Colonic mucosa (tissue), 4 donors: ENCODE data around the gene ETV5. TPM values are rescaled to one million over a fixed set of nuclear protein-coding genes. Genes with fewer than 3 reads are reported as not detected.
"Not testable (repeated sequence)": the region's sequence is repeated elsewhere in the genome, so short reads cannot be mapped to it uniquely, and the experiment has no call there.

Experiments used
- DNase-seq: peaks from one replicate; pipeline ENCODE4 v3.0.0-alpha.2; 2020
- H3K27ac ChIP-seq: fragments of 200-600 bp; one replicate; pipeline ENCODE4 v1.8.0; 2021
- H3K27me3 ChIP-seq: fragments of 200-600 bp; one replicate; pipeline ENCODE4 v1.8.0; 2021
- H3K36me3 ChIP-seq: fragments of 200-600 bp; one replicate; pipeline ENCODE4 v1.8.0; 2021
- H3K4me1 ChIP-seq: fragments of 200-600 bp; one replicate; pipeline ENCODE4 v1.8.0; 2021; ENCODE audit warnings: mild to moderate bottlenecking
- H3K4me3 ChIP-seq: fragments of 200-600 bp; one replicate; pipeline ENCODE4 v1.8.0; 2021
- H3K9ac ChIP-seq, 2 donors: one replicate each; pipeline ENCODE4 v1.7.0; 2013; ENCODE audit warnings: control low read depth in 2 of 2, low read depth in 2 of 2, low read length in 2 of 2
- H3K9me3 ChIP-seq: fragments of 200-600 bp; one replicate; pipeline ENCODE4 v1.8.0; 2021
- intact Hi-C: fragments of 100-400 bp; cut with DNase I; formaldehyde crosslinking; loops from one replicate; pipeline ENCODE4 v1.14.1; 2022
- total RNA-seq, 2 donors: library from RNA; stranded (reverse); fragmentation: NEBNext Ultra II Directional in 1 of 2; extraction: Animal tissue kit (Norgen Biotek cat#: 25700) in 1 of 2; gene quantifications; one replicate each; pipeline ENCODE4 v1.2.1, GENCODE V29; 2021
- TF ChIP-seq, protein P1 (sequence below): fragments of 200-600 bp; IDR thresholded peaks from one replicate; pipeline ENCODE4 v1.8.0; 2022; ENCODE audit warnings: antibody characterized with exemption, mild to moderate bottlenecking
- donor health status: healthy.
- donor health status: DM: no; HTN: no; CAD: no.
- donor health status: DM: no; HTN: no; CAD: no.

The ETV5 gene
- total RNA-seq, 2 donors from 2014 or later, result 3.1 TPM

GRCh38 chr3:186038360-186038759 is 70.5 kb downstream of the ETV5 start:
- H3K36me3 ChIP-seq, result no peaks in the 10 kb centered on the region
- TF ChIP-seq, protein P1, sequence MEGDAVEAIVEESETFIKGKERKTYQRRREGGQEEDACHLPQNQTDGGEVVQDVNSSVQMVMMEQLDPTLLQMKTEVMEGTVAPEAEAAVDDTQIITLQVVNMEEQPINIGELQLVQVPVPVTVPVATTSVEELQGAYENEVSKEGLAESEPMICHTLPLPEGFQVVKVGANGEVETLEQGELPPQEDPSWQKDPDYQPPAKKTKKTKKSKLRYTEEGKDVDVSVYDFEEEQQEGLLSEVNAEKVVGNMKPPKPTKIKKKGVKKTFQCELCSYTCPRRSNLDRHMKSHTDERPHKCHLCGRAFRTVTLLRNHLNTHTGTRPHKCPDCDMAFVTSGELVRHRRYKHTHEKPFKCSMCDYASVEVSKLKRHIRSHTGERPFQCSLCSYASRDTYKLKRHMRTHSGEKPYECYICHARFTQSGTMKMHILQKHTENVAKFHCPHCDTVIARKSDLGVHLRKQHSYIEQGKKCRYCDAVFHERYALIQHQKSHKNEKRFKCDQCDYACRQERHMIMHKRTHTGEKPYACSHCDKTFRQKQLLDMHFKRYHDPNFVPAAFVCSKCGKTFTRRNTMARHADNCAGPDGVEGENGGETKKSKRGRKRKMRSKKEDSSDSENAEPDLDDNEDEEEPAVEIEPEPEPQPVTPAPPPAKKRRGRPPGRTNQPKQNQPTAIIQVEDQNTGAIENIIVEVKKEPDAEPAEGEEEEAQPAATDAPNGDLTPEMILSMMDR, result no peak

DNA sequence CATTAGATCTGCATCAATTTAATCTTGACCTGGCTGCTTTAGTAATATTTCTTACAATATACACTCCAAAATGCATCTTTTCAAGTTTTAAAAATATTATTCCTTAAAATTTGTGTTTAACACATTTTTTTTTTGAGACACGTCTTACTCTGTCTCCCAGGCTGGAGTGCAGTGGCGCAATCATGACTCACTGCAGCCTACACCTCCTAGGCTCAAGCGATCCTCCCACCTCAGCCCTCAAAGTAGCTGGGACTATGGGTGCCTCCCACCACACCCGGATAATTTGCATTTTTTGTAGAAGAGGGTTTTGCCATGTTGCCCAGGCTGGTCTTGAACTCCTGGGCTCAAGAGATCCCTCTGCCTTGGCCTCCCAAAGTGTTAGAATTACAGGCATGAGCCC is 73.6 kb downstream of the ETV5 start:
- Histone ChIP-seq H3K4me1 (no peaks in the 10 kb centered on the region), H3K4me3 (no peak overlapping the region), H3K27ac (no peak overlapping the region), H3K27me3 (no peaks in the 10 kb centered on the region), H3K9me3 (no peaks in the 10 kb centered on the region), H3K36me3 (no peaks in the 10 kb centered on the region), H3K9ac (no peak overlapping the region)
- TF ChIP-seq, protein P1, result no peak
- intact Hi-C loops, result no loop called here
- no peak for DNase-seq

More at GRCh38 chr3:186038360-186038759, 70.5 kb downstream of the ETV5 start:
- Histone ChIP-seq H3K27ac (no peak overlapping the region), H3K4me1 (no peaks in the 10 kb centered on the region), H3K9me3 (no peaks in the 10 kb centered on the region), H3K4me3 (no peak overlapping the region), H3K9ac (no peak overlapping the region), H3K27me3 (no peaks in the 10 kb centered on the region)
- DNase-seq, result no peak
- intact Hi-C loops, result no loop called here

DNA sequence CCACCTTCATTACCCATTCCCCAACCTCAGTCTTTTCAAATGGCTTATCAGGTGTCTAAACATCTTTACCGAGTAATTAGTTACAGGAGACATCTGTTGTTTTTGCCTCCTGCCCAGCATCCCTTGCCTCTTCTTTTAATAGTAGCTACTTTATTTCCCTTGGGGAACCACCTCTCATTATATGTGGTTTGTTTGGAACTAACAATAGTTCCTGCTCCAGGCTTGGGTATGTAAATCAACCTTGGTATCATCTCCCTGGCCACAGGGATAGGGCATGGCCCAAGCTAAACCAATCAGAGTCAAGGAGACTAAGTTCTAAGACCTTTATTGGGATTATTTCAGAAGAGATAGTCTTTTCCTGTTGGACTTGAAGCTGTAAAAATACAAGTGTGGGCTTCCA is 76.6 kb downstream of the ETV5 start:
- Histone ChIP-seq H3K4me3 (no peak overlapping the region), H3K36me3 (no peaks in the 10 kb centered on the region), H3K9ac (no peak overlapping the region), H3K9me3 (no peaks in the 10 kb centered on the region), H3K4me1 (no peaks in the 10 kb centered on the region), H3K27ac (no peak overlapping the region), H3K27me3 (no peaks in the 10 kb centered on the region)
- TF ChIP-seq, protein P1, result no peak
- intact Hi-C loops, result no loop called here
- no peak for DNase-seq

DNA sequence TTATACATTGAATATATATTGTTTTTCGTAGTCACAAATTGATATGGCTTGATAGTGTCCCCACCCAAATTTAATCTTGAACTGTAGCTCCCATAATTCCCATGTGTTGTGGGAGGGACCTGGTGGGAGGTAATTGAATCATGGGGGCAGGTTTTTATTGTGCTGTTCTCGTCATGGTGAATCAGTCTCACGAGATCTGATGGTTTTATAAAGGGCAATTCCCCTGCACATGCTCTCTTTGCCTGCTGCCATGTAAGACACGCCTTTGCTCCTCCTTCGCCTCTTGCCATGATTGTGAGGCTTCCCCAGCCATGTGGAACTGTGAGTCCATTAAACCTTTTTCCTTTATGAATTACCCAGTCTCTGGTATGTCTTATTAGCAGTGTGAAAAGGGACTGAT is 82.9 kb downstream of the ETV5 start:
- H3K9ac ChIP-seq, H3K27ac ChIP-seq, DNase-seq, H3K36me3 ChIP-seq, H3K4me3 ChIP-seq, H3K9me3 ChIP-seq, H3K27me3 ChIP-seq, intact Hi-C loops, H3K4me1 ChIP-seq: not testable (repeated sequence)

DNA sequence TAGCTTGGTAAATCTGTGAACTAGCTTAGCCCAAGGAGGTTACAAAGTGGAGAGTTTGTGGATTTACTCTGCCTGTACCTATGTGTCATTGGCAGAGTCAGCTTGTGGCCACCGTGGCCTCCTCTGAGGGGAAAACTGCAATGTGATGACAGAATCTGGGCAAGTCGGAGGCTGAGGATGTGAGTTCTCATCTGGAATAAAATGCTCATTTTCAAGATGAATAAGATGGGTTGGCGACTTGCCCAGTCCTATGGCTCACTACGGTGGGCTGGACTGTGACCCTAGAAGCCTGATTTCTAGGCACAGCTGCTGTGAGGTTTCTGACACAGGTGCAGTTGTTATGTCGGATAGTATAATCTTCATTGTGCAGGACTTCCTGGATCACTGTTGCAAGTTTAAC is 83.7 kb downstream of the ETV5 start:
- Histone ChIP-seq H3K9me3 (no peaks in the 10 kb centered on the region), H3K4me3 (no peak overlapping the region), H3K9ac (no peak overlapping the region), H3K27ac (no peak overlapping the region), H3K27me3 (no peaks in the 10 kb centered on the region), H3K4me1 (no peaks in the 10 kb centered on the region), H3K36me3 (no peaks in the 10 kb centered on the region)
- DNase-seq, result no peak
- TF ChIP-seq, protein P1, result no peak
- intact Hi-C loops, result no loop called here

DNA sequence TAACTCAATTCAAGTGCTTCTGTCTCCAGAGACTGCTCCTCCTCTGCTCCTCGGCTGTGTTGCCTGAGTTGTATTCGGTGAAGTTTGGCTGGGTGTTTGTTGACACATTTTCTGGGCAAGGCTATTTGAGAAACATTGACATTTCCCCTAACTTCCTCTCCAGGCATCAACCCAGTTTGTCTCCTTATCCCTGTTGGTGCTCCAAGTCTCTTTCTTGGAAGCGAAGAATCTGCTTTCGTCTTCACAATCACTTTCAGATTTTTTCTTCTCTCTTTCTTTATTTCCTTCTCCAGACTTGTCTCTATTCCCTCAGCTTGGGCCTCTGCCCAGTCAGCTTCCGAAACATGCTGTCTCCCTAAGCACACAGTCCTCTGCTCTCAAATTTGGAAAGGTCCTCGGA is 84.7 kb downstream of the ETV5 start:
- H3K36me3 ChIP-seq, result no peaks in the 10 kb centered on the region
- no peaks in the 10 kb centered on the region for H3K27me3 ChIP-seq
- H3K27ac ChIP-seq, result no peak overlapping the region
- DNase-seq, result no peak
- H3K4me1 ChIP-seq, result no peaks in the 10 kb centered on the region
- no peak overlapping the region for H3K4me3 ChIP-seq
- intact Hi-C loops, result no loop called here
- no peak overlapping the region for H3K9ac ChIP-seq
- TF ChIP-seq, protein P1, result no peak
- H3K9me3 ChIP-seq, result no peaks in the 10 kb centered on the region
